PC-3 (cell line): Measurements from ENCODE around the gene COL12A1.

ENCODE experiments used
- CTCF ChIP-seq: fragments of 300-600 bp; sonication (generic); conservative IDR thresholded peaks from 2 replicates; pipeline ENCODE4 v1.5.1; 2017; ENCODE audit warnings: antibody characterized with exemption, low read depth, mild to moderate bottlenecking, low read length
- EZH2 ChIP-seq: fragments of 300-600 bp; sonication (generic); IDR thresholded peaks from one replicate; pipeline ENCODE4 v1.6.1; 2017; ENCODE audit warnings: antibody characterized with exemption, mild to moderate bottlenecking, low read length; ENCODE audit not compliant: unreplicated experiment
- EZH2phosphoT487 ChIP-seq: fragments of 300-600 bp; sonication (generic); IDR thresholded peaks from 2 replicates; pipeline ENCODE4 v1.6.1; 2018; ENCODE audit warnings: mild to moderate bottlenecking, antibody characterized with exemption, low read length, borderline replicate concordance

- no peak for TF ChIP-seq CTCF
- no peak for TF ChIP-seq EZH2
- TF ChIP-seq EZH2phosphoT487: no peak
Observed at GRCh38 chr6:75250552-75250951, 44.7 kb upstream of the COL12A1 start.
